ENCODE results near the gene KCNH8.

DNA sequence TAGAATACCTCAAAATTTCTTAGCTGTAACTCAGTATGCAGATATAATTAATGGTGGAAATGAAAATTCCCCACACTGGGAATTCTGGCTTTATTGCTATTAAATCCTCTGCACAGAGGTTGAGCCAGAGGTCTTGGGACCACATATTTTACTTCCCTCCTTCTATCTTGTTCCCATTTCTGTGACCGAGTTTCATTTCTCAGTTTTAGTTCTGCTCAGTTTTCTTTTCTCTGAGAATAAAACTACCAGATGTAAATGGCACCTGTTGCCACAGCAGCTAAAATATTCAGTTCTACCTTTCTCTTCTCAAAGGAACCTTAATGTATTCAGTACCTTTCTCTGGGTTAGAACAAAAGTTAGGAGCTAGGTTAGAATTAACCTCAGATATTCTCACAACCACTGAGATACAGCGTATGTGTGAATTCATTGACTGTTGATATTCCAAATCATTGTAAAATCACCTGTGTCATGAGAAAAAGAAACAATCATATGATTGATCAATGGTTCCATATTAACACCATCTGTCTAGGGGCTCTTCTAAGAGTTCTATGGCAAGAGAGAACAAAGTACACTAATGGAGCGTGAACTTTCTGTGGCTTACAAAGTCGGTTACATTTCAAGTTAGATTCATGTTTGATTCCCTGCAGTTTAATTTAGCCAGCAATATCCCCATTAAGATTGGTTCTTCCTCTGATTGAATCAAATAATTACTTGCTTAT, 411.6 kb downstream of the KCNH8 start:
- TF ChIP-seq EZH2 (IDR thresholded peaks at IDR 0.05) (no peak), POLR2AphosphoS5 (IDR thresholded peaks at IDR 0.05; ENCODE audit: borderline replicate concordance, low read depth, low read length) (no peak), FOXP2 (optimal IDR thresholded peaks at IDR 0.05; ENCODE audit: control extremely low read depth, extremely low read length, insufficient read depth) (no peak)
